HCT116 (cell line): ENCODE results near the gene OXCT1. TPM values are rescaled to one million over a fixed set of nuclear protein-coding genes. Genes with fewer than 3 reads are reported as not detected.

Experiments used
- ATAC-seq: fragments of 200-7000 bp; cut with Tn5 transposase; 2 replicates; pipeline ENCODE4 v1.9.1; 2020; ENCODE audit warnings: mild to moderate bottlenecking, moderate library complexity
- BruUV-seq: library from RNA; stranded (reverse); fragments of 400-500 nt; replicated peaks from 2 replicates; lab custom pipeline; 2021; lab: Mats Ljungman, UMichigan
- CTCF ChIA-PET: fragments of 300-600 bp; sonication (Branson Sonifier 250); formaldehyde crosslinking; loops from one replicate; lab custom pipeline; 2021; ENCODE audit warnings: antibody characterized with exemption; lab: Charles Lee
- POLR2A ChIA-PET: fragments of 300-600, 350-600 bp; sonication (Branson Sonifier 250); formaldehyde crosslinking; loops from one replicate; lab custom pipeline; 2021; ENCODE audit warnings: antibody characterized with exemption; lab: Charles Lee
- RAD21 ChIA-PET, 2 experiments: fragments of 300-600 bp; sonication (Branson Sonifier 250); formaldehyde crosslinking; loops; one replicate each; lab custom pipeline; 2023; ENCODE audit warnings: low total read pairs in 2 of 2; ENCODE audit not compliant: uncharacterized antibody in 2 of 2, unreplicated experiment in 2 of 2, low non-redundant PET in 1 of 2; lab: Charles Lee
- DNase-seq: peaks from one replicate; pipeline ENCODE4 v3.0.0-alpha.2; 2010; ENCODE audit warnings: low read depth, low spot score
- H2AFZ ChIP-seq: fragments of 200-600 bp; shearing (Covaris generic), sonication (generic); 2 replicates; pipeline ENCODE4 v1.6.1; 2017; ENCODE audit warnings: low read depth, mixed run types, mixed read lengths, antibody characterized with exemption, low read length; ENCODE audit not compliant: poor library complexity, severe bottlenecking
- H3K27ac ChIP-seq: 2 replicates; pipeline ENCODE4 v1.5.1; 2012; ENCODE audit warnings: low read depth, low read length
- H3K27me3 ChIP-seq: fragments of 200-600 bp; sonication (generic); 2 replicates; pipeline ENCODE4 v1.6.1; 2016; ENCODE audit warnings: mixed run types, low read length, mixed read lengths; ENCODE audit not compliant: insufficient read depth
- H3K36me3 ChIP-seq, 2 experiments: fragments of 200-500 bp in 1 of 2; fragments of 200-600 bp in 1 of 2; sonication (Bioruptor generic) in 1 of 2; sonication (generic) in 1 of 2; 2 replicates each; pipeline versions ENCODE4 v1.5.1 to v1.6.1; 2014 to 2016; ENCODE audit warnings: low read length in 2 of 2, inconsistent platforms in 1 of 2, mixed read lengths in 1 of 2, mixed run types in 1 of 2; ENCODE audit not compliant: insufficient read depth in 2 of 2, control insufficient read depth in 1 of 2
- H3K4me1 ChIP-seq, 2 experiments: fragments of 200-600 bp in 1 of 2; sonication (generic) in 1 of 2; 2 replicates each; pipeline versions ENCODE4 v1.5.1 to v1.6.1; 2012 to 2017; ENCODE audit warnings: low read length in 2 of 2, inconsistent platforms in 1 of 2, mild to moderate bottlenecking in 1 of 2, mixed read lengths in 1 of 2, mixed run types in 1 of 2, moderate library complexity in 1 of 2; ENCODE audit not compliant: insufficient read depth in 2 of 2, control insufficient read depth in 1 of 2
- H3K4me2 ChIP-seq: fragments of 200-600 bp; sonication (generic); 2 replicates; pipeline ENCODE4 v1.6.1; 2017; ENCODE audit warnings: mixed run types, low read length, mixed read lengths
- H3K4me3 ChIP-seq, 2 experiments: fragments of 200-600 bp in 1 of 2; sonication (generic) in 1 of 2; replicated peaks in 1 of 2; 2 replicates each; pipeline ENCODE4 v1.5.1; 2011 to 2016; ENCODE audit warnings: low read length in 2 of 2, control low read depth in 1 of 2, low read depth in 1 of 2, mild to moderate bottlenecking in 1 of 2, mixed read lengths in 1 of 2, mixed run types in 1 of 2
- H3K79me2 ChIP-seq: fragments of 200-600 bp; sonication (generic); 2 replicates; pipeline ENCODE4 v1.6.1; 2017; ENCODE audit warnings: mild to moderate bottlenecking, mixed run types, low read length, moderate library complexity, mixed read lengths; ENCODE audit not compliant: insufficient read depth
- H3K9ac ChIP-seq: fragments of 200-600 bp; sonication (generic); 2 replicates; pipeline ENCODE4 v1.6.1; 2016; ENCODE audit warnings: low read length, mixed read lengths
- H3K9me2 ChIP-seq: fragments of 200-600 bp; sonication (generic), shearing (Covaris generic); 2 replicates; pipeline ENCODE4 v1.6.1; 2017; ENCODE audit warnings: mixed run types, mild to moderate bottlenecking, moderate library complexity; ENCODE audit not compliant: insufficient read depth
- H3K9me3 ChIP-seq, 2 experiments: fragments of 200-500 bp in 1 of 2; fragments of 200-600 bp in 1 of 2; sonication (Bioruptor generic) in 1 of 2; sonication (generic) in 1 of 2; 2 replicates each; pipeline ENCODE4 v1.6.1; 2014 to 2017; ENCODE audit warnings: low read length in 2 of 2, mixed read lengths in 2 of 2, inconsistent platforms in 1 of 2, low read depth in 1 of 2, mild to moderate bottlenecking in 1 of 2, mixed run types in 1 of 2, moderate library complexity in 1 of 2; ENCODE audit not compliant: control insufficient read depth in 1 of 2, insufficient read depth in 1 of 2
- H4K20me1 ChIP-seq: fragments of 200-600 bp; sonication (generic), shearing (Covaris generic); 2 replicates; pipeline ENCODE4 v1.6.1; 2017; ENCODE audit warnings: mixed run types, mild to moderate bottlenecking, moderate library complexity; ENCODE audit not compliant: insufficient read depth
- CBX3 ChIP-seq: IDR thresholded peaks from 2 replicates; pipeline ENCODE4 v1.6.1; 2012; ENCODE audit warnings: low read depth
- ELF1 ChIP-seq: IDR thresholded peaks from 2 replicates; pipeline ENCODE4 v1.6.1; 2012; ENCODE audit warnings: low read depth, borderline replicate concordance
- FOSL1 ChIP-seq: IDR thresholded peaks from 2 replicates; pipeline ENCODE4 v1.6.1; 2012; ENCODE audit warnings: low read depth
- JUND ChIP-seq: IDR thresholded peaks from 2 replicates; pipeline ENCODE4 v1.6.1; 2012
- POLR2A ChIP-seq: IDR thresholded peaks from 2 replicates; pipeline ENCODE4 v1.7.0; 2011; ENCODE audit warnings: borderline replicate concordance; ENCODE audit not compliant: insufficient read depth, insufficient read length; ENCODE audit errors: extremely low read depth
- POLR2AphosphoS5 ChIP-seq: IDR thresholded peaks from 2 replicates; pipeline ENCODE4 v1.6.1; 2011; ENCODE audit warnings: mild to moderate bottlenecking, low read depth, low read length, moderate library complexity
- RAD21 ChIP-seq: IDR thresholded peaks from 2 replicates; pipeline ENCODE4 v1.6.1; 2012; ENCODE audit warnings: low read depth, mild to moderate bottlenecking
- SIN3A ChIP-seq: IDR thresholded peaks from 2 replicates; pipeline ENCODE4 v1.6.1; 2012; ENCODE audit warnings: low read depth
- SRF ChIP-seq: IDR thresholded peaks from 2 replicates; pipeline ENCODE4 v1.6.1; 2012; ENCODE audit warnings: low read depth
- TCF7L2 ChIP-seq: IDR thresholded peaks from 2 replicates; pipeline ENCODE4 v1.7.0; 2011; ENCODE audit warnings: borderline replicate concordance, inconsistent platforms; ENCODE audit not compliant: insufficient read depth, insufficient read length; ENCODE audit errors: extremely low read depth
- YY1 ChIP-seq: IDR thresholded peaks from 2 replicates; pipeline ENCODE4 v1.6.1; 2011; ENCODE audit warnings: low read length, low read depth, moderate library complexity, mild to moderate bottlenecking; ENCODE audit not compliant: insufficient replicate concordance; ENCODE audit errors: extremely low read depth
- ZFX ChIP-seq: fragments of 450-650 bp; IDR thresholded peaks from 2 replicates; pipeline ENCODE4 v1.6.1; 2017
- intact Hi-C: fragments of 100-400 bp; cut with micrococcal nuclease; formaldehyde crosslinking; loops from 2 replicates; pipeline ENCODE4 v1.10.0; 2022
- total RNA-seq: library from RNA; stranded (reverse); gene quantifications from one replicate; pipeline ENCODE4 v1.2.1, GENCODE V29; 2021; ENCODE audit not compliant: unreplicated experiment
- TF ChIP-seq, protein P1 (sequence below): IDR thresholded peaks from 2 replicates; pipeline ENCODE4 v1.6.1; 2012

The OXCT1 gene
- total RNA-seq, 1 experiment from 2014 or later, result 28.1 TPM

DNA sequence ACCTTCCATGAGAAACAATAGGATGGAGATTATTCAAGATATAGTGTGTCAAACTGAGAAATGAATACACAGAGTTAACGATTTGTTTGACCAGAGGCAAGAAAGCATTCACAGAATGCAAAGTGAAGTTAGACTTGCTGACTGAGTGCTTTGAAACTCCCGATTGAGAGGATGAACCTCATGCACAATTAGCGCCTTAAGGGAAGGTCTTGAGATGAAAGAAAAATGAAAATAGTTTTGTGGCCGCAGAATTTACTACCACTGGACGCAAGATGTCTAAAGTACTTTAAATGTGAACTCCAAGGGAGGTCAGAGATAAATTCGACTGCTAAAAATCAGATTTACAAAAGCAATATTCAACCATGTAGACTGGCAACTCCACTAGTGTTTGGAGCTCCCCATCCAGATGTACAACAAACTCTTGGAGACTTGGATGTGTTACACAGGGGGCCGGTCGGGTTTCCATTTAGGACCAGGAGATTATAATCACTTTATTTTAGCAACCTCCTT, 33.2 kb upstream of the OXCT1 start:
- no peaks in the 10 kb centered on the region; the same call in 1 of the 2 replicates for H4K20me1 ChIP-seq
- no peaks in the 10 kb centered on the region for H3K9me3 ChIP-seq
- no peak overlapping the region for H3K27ac ChIP-seq
- H3K4me2 ChIP-seq, result peak overlapping the region; percentile 81
- H3K27me3 ChIP-seq, result no peaks in the 10 kb centered on the region
- H3K36me3 ChIP-seq, result peaks cover 3 to 9% of the 10 kb centered on the region in 2 experiments; a peak in 2 of 4 replicates
- ChIA-PET POLR2A (interaction anchor here (1.1 to 1.6 kb wide), 4 partner anchors 14 to 24 kb away, joined by 3 to 7 read pairs (median 4); partner anchors contain the start of gene FBXO4), CTCF (interaction anchor here (0.8 to 1.4 kb wide), 2 partner anchors 47 to 154 kb away, joined by 4 read pairs; no protein-coding TSS in a partner anchor), RAD21 (no interaction called here)
- peak overlapping the region; percentile 40 for H3K9ac ChIP-seq
- no peak for DNase-seq
- TSS peak; percentile 99 for BruUV-seq
- ATAC-seq, result no peak
- intact Hi-C loops, result no loop called here
- H3K4me3 ChIP-seq, result peak overlapping the region; percentile 44 to 74
- H3K79me2 ChIP-seq, result peaks cover 29% of the 10 kb centered on the region
- peak overlapping the region; percentile 10 for H2AFZ ChIP-seq
- peaks cover 8 to 18% of the 10 kb centered on the region in 2 experiments; a peak in 3 of 4 replicates for H3K4me1 ChIP-seq
- no peaks in the 10 kb centered on the region for H3K9me2 ChIP-seq
- no peak for TF ChIP-seq SIN3A
- no peak for TF ChIP-seq POLR2AphosphoS5
- no peak for TF ChIP-seq RAD21
- no peak for TF ChIP-seq ELF1
- TF ChIP-seq CBX3, result no peak
- no peak for TF ChIP-seq POLR2A
- no peak for TF ChIP-seq JUND
- no peak for TF ChIP-seq TCF7L2
- no peak for TF ChIP-seq YY1
- no peak for TF ChIP-seq ZFX
- TF ChIP-seq, all 23 proteins: peak for 0

DNA sequence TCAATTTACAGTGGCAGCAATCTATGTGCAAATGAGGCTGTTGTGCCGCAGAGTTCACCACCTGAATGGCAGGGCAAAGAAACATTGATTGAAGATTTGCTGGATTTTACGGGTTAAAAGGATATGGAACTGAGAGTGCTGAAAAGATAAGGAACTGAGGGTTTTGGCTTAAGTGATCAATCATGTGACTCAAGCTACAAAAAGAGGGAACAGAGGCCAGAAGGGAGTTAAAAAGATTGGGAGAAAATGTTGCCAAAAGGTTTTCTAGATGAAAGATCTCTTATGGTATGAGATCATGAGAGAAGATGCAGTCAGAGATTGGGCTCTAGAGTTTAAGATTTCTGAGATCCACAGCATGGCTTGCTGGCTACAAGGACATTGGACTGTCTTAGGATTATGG, 26.0 kb upstream of the OXCT1 start:
- no peak for DNase-seq
- Histone ChIP-seq H3K9me2 (no peaks in the 10 kb centered on the region), H3K4me2 (no peak overlapping the region), H3K9me3 (no peaks in the 10 kb centered on the region), H2AFZ (no peak overlapping the region), H3K27ac (no peak overlapping the region), H3K36me3 (no peaks in the 10 kb centered on the region), H4K20me1 (no peaks in the 10 kb centered on the region), H3K4me3 (no peak overlapping the region), H3K79me2 (no peaks in the 10 kb centered on the region), H3K4me1 (no peaks in the 10 kb centered on the region), H3K9ac (no peak overlapping the region), H3K27me3 (peaks cover 12% of the 10 kb centered on the region; the same call in 1 of the 2 replicates)
- TF ChIP-seq SRF (no peak), FOSL1 (no peak), RAD21 (no peak), CBX3 (no peak), SIN3A (no peak)
- TF ChIP-seq, protein P1, sequence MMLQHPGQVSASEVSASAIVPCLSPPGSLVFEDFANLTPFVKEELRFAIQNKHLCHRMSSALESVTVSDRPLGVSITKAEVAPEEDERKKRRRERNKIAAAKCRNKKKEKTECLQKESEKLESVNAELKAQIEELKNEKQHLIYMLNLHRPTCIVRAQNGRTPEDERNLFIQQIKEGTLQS, result no peak
- ChIA-PET POLR2A (no interaction called here), RAD21 (no interaction called here), CTCF (no interaction called here)
- no TSS peak for BruUV-seq
- ATAC-seq, result no peak
- intact Hi-C loops, result no loop called here
